GM23338 (cell line): ENCODE measurements around the gene AP1S2. TPM values are rescaled to one million over a fixed set of nuclear protein-coding genes. Genes with fewer than 3 reads are reported as not detected.

Experiments
- ATAC-seq: fragments of 200-7000 bp; cut with Tn5 transposase; 3 replicates; pipeline ENCODE4 v1.9.1; 2020
- DNase-seq: peaks from one replicate; pipeline ENCODE4 v3.0.0-alpha.2; 2015; ENCODE audit warnings: low spot score
- H2AFZ ChIP-seq: fragments of 200-600 bp; sonication (generic); 2 replicates; pipeline ENCODE4 v1.8.0; 2016; ENCODE audit warnings: antibody characterized with exemption, mild to moderate bottlenecking, moderate library complexity
- H3F3A ChIP-seq: fragments of 200-600 bp; sonication (generic); replicated peaks from 2 replicates; pipeline ENCODE4 v1.8.0; 2017; ENCODE audit warnings: antibody characterized with exemption, mixed run types, low read depth
- H3K27ac ChIP-seq: fragments of 200-600 bp; sonication (generic); 2 replicates; pipeline ENCODE4 v1.6.1; 2016; ENCODE audit warnings: low read depth
- H3K27me3 ChIP-seq: fragments of 200-600 bp; sonication (generic); 2 replicates; pipeline ENCODE4 v1.8.0; 2016; ENCODE audit warnings: mild to moderate bottlenecking, mixed run types, moderate library complexity; ENCODE audit not compliant: insufficient read depth
- H3K36me3 ChIP-seq: fragments of 200-600 bp; sonication (generic); 2 replicates; pipeline ENCODE4 v1.8.0; 2016; ENCODE audit warnings: mild to moderate bottlenecking; ENCODE audit not compliant: insufficient read depth
- H3K4me1 ChIP-seq: fragments of 200-600 bp; sonication (generic); 2 replicates; pipeline ENCODE4 v1.8.0; 2016; ENCODE audit warnings: mild to moderate bottlenecking, moderate library complexity; ENCODE audit not compliant: insufficient read depth
- H3K4me2 ChIP-seq: fragments of 200-600 bp; sonication (generic); 2 replicates; pipeline ENCODE4 v1.7.1; 2017; ENCODE audit warnings: mixed run types
- H3K4me3 ChIP-seq: fragments of 200-600 bp; sonication (generic); 2 replicates; pipeline ENCODE4 v1.6.1; 2016; ENCODE audit warnings: mixed run types
- H3K79me2 ChIP-seq: fragments of 200-600 bp; sonication (generic); replicated peaks from 2 replicates; pipeline ENCODE4 v1.8.0; 2017; ENCODE audit warnings: mild to moderate bottlenecking; ENCODE audit not compliant: insufficient read depth
- H3K9me2 ChIP-seq: fragments of 200-600 bp; sonication (generic); 2 replicates; pipeline ENCODE4 v1.8.0; 2017; ENCODE audit not compliant: insufficient read depth
- H4K20me1 ChIP-seq: fragments of 200-600 bp; sonication (generic); replicated peaks from 2 replicates; pipeline ENCODE4 v1.8.0; 2017; ENCODE audit warnings: mild to moderate bottlenecking; ENCODE audit not compliant: insufficient read depth
- H3K27ac Mint-ChIP-seq: 2 replicates; pipeline ENCODE4 v1.8.0; 2020; ENCODE audit warnings: inconsistent platforms, mild to moderate bottlenecking, moderate library complexity, mixed read lengths
- H3K27me3 Mint-ChIP-seq: 3 replicates; pipeline ENCODE4 v1.8.0; 2022; ENCODE audit warnings: low read depth, mild to moderate bottlenecking, moderate library complexity, mixed read lengths, inconsistent platforms; ENCODE audit not compliant: insufficient read depth, poor library complexity
- H3K36me3 Mint-ChIP-seq: 3 replicates; pipeline ENCODE4 v1.8.0; 2021; ENCODE audit warnings: low read depth, mild to moderate bottlenecking, inconsistent platforms, moderate library complexity, mixed read lengths
- H3K4me1 Mint-ChIP-seq: 3 replicates; pipeline ENCODE4 v1.8.0; 2020; ENCODE audit warnings: mild to moderate bottlenecking, inconsistent platforms, mixed read lengths
- H3K4me3 Mint-ChIP-seq: 3 replicates; pipeline ENCODE4 v1.8.0; 2021; ENCODE audit warnings: moderate library complexity, mild to moderate bottlenecking, inconsistent platforms, mixed read lengths
- H3K9me3 Mint-ChIP-seq: 3 replicates; pipeline ENCODE4 v1.8.0; 2020; ENCODE audit warnings: moderate library complexity, mild to moderate bottlenecking, inconsistent platforms, mixed read lengths
- CREB1 ChIP-seq: fragments of 250-450 bp; sonication (Bioruptor Pico); IDR thresholded peaks from 2 replicates; pipeline ENCODE4 v1.5.0; 2020; ENCODE audit warnings: low read depth, mild to moderate bottlenecking, moderate library complexity
- EZH2 ChIP-seq: fragments of 200-600 bp; sonication (generic); IDR thresholded peaks from one replicate; pipeline ENCODE4 v1.8.0; 2017; ENCODE audit warnings: antibody characterized with exemption, mild to moderate bottlenecking, low read depth; ENCODE audit not compliant: unreplicated experiment
- EZH2phosphoT487 ChIP-seq: fragments of 200-600 bp; sonication (generic); IDR thresholded peaks from one replicate; pipeline ENCODE4 v1.8.1; 2018; ENCODE audit warnings: antibody characterized with exemption; ENCODE audit not compliant: unreplicated experiment
- JUNB ChIP-seq: IDR thresholded peaks from one replicate; pipeline ENCODE4 v1.6.1; 2016; ENCODE audit warnings: antibody characterized with exemption; ENCODE audit not compliant: unreplicated experiment
- NANOG ChIP-seq: IDR thresholded peaks from 2 replicates; pipeline ENCODE4 v1.6.1; 2016; ENCODE audit warnings: antibody characterized with exemption, borderline replicate concordance
- POLR2AphosphoS5 ChIP-seq: IDR thresholded peaks from 2 replicates; pipeline ENCODE4 v1.6.1; 2016; ENCODE audit warnings: antibody characterized with exemption, low read depth
- STAT1 ChIP-seq: IDR thresholded peaks from one replicate; pipeline ENCODE4 v1.6.1; 2016; ENCODE audit warnings: antibody characterized with exemption; ENCODE audit not compliant: unreplicated experiment
- ZNF114 ChIP-seq: fragments of 250-450 bp; sonication (Bioruptor Pico); IDR thresholded peaks from 2 replicates; pipeline ENCODE4 v1.5.0; 2020; ENCODE audit warnings: mild to moderate bottlenecking, moderate library complexity
- ZNF331 ChIP-seq: fragments of 250-450 bp; sonication (Bioruptor Pico); IDR thresholded peaks from 2 replicates; pipeline ENCODE4 v1.5.0; 2020; ENCODE audit warnings: low read depth, mild to moderate bottlenecking, moderate library complexity
- polyA plus RNA-seq: library from polyadenylated mRNA; unstranded; fragments of >200 nt; fragmentation: Nextera tagmentation; extraction: Ambion mirVana; gene quantifications from 2 replicates; pipeline ENCODE4 v1.2.1, GENCODE V29; 2016
- total RNA-seq: library from RNA; depleted of rRNA; stranded (reverse); fragments of >200 nt; shearing (Covaris generic); gene quantifications from 2 replicates; pipeline ENCODE4 v1.2.3, GENCODE V29; 2014
- TF ChIP-seq, protein P1 (sequence below), 2 experiments: fragments of 200-600 bp in 1 of 2; sonication (generic) in 1 of 2; conservative IDR thresholded peaks; 2 replicates each; pipeline versions ENCODE4 v1.5.1 to v1.6.1; 2016 to 2017; ENCODE audit warnings: antibody characterized with exemption in 2 of 2, low read depth in 2 of 2, mild to moderate bottlenecking in 2 of 2, moderate library complexity in 1 of 2
- TF ChIP-seq, protein P2 (sequence below): fragments of 250-450 bp; sonication (Bioruptor Pico); IDR thresholded peaks from 2 replicates; pipeline ENCODE4 v1.5.0; 2020; ENCODE audit warnings: mild to moderate bottlenecking, moderate library complexity
- TF ChIP-seq, protein P3 (sequence below): IDR thresholded peaks from one replicate; pipeline ENCODE4 v1.6.1; 2018; ENCODE audit warnings: antibody characterized with exemption; ENCODE audit not compliant: unreplicated experiment
- TF ChIP-seq, protein P4 (sequence below): IDR thresholded peaks from 2 replicates; pipeline ENCODE4 v1.6.1; 2016; ENCODE audit warnings: antibody characterized with exemption

AP1S2 gene
- total and polyA plus RNA-seq, 2 experiments from 2014 or later = 160 to 251 TPM

DNA sequence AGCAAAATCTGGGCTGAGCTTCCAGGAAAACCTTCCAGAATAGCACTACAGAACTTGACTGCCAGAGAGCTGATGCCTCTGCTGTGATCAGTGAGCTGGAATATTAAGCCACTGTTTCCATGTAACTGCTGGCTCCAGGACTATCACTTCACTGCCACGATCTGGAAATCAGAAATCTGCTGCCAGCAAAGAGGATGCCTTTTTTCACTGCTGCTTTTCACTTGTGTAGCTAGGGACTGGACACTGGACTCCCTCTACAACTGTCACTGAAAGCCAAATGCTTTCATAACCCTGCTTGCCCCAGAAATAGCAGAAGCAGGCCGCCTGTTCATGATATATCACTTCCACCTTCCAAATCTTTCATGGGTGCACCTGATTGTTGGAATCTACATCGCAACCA, 9.4 kb upstream of the AP1S2 start:
- Histone ChIP-seq H3K27me3 (no peaks in the 10 kb centered on the region), H4K20me1 (no peaks in the 10 kb centered on the region), H2AFZ (no peak overlapping the region), H3K79me2 (no peaks in the 10 kb centered on the region), H3K36me3 (no peaks in the 10 kb centered on the region), H3K27ac (no peak overlapping the region), H3K4me1 (no peaks in the 10 kb centered on the region), H3K9me2 (no peaks in the 10 kb centered on the region), H3K4me3 (no peak overlapping the region), H3F3A (no peaks in the 10 kb centered on the region), H3K4me2 (no peak overlapping the region)
- TF ChIP-seq STAT1 (no peak), ZNF114 (no peak), ZNF331 (CRISPR knock-in tag) (no peak), EZH2phosphoT487 (no peak), POLR2AphosphoS5 (no peak), EZH2 (no peak), JUNB (no peak), NANOG (no peak), CREB1 (CRISPR knock-in tag) (no peak)
- TF ChIP-seq, protein P1, sequence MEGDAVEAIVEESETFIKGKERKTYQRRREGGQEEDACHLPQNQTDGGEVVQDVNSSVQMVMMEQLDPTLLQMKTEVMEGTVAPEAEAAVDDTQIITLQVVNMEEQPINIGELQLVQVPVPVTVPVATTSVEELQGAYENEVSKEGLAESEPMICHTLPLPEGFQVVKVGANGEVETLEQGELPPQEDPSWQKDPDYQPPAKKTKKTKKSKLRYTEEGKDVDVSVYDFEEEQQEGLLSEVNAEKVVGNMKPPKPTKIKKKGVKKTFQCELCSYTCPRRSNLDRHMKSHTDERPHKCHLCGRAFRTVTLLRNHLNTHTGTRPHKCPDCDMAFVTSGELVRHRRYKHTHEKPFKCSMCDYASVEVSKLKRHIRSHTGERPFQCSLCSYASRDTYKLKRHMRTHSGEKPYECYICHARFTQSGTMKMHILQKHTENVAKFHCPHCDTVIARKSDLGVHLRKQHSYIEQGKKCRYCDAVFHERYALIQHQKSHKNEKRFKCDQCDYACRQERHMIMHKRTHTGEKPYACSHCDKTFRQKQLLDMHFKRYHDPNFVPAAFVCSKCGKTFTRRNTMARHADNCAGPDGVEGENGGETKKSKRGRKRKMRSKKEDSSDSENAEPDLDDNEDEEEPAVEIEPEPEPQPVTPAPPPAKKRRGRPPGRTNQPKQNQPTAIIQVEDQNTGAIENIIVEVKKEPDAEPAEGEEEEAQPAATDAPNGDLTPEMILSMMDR (conservative IDR thresholded peaks at IDR 0.05; ENCODE audit: low read depth in 2 of 2) = no peak
- TF ChIP-seq, protein P2, sequence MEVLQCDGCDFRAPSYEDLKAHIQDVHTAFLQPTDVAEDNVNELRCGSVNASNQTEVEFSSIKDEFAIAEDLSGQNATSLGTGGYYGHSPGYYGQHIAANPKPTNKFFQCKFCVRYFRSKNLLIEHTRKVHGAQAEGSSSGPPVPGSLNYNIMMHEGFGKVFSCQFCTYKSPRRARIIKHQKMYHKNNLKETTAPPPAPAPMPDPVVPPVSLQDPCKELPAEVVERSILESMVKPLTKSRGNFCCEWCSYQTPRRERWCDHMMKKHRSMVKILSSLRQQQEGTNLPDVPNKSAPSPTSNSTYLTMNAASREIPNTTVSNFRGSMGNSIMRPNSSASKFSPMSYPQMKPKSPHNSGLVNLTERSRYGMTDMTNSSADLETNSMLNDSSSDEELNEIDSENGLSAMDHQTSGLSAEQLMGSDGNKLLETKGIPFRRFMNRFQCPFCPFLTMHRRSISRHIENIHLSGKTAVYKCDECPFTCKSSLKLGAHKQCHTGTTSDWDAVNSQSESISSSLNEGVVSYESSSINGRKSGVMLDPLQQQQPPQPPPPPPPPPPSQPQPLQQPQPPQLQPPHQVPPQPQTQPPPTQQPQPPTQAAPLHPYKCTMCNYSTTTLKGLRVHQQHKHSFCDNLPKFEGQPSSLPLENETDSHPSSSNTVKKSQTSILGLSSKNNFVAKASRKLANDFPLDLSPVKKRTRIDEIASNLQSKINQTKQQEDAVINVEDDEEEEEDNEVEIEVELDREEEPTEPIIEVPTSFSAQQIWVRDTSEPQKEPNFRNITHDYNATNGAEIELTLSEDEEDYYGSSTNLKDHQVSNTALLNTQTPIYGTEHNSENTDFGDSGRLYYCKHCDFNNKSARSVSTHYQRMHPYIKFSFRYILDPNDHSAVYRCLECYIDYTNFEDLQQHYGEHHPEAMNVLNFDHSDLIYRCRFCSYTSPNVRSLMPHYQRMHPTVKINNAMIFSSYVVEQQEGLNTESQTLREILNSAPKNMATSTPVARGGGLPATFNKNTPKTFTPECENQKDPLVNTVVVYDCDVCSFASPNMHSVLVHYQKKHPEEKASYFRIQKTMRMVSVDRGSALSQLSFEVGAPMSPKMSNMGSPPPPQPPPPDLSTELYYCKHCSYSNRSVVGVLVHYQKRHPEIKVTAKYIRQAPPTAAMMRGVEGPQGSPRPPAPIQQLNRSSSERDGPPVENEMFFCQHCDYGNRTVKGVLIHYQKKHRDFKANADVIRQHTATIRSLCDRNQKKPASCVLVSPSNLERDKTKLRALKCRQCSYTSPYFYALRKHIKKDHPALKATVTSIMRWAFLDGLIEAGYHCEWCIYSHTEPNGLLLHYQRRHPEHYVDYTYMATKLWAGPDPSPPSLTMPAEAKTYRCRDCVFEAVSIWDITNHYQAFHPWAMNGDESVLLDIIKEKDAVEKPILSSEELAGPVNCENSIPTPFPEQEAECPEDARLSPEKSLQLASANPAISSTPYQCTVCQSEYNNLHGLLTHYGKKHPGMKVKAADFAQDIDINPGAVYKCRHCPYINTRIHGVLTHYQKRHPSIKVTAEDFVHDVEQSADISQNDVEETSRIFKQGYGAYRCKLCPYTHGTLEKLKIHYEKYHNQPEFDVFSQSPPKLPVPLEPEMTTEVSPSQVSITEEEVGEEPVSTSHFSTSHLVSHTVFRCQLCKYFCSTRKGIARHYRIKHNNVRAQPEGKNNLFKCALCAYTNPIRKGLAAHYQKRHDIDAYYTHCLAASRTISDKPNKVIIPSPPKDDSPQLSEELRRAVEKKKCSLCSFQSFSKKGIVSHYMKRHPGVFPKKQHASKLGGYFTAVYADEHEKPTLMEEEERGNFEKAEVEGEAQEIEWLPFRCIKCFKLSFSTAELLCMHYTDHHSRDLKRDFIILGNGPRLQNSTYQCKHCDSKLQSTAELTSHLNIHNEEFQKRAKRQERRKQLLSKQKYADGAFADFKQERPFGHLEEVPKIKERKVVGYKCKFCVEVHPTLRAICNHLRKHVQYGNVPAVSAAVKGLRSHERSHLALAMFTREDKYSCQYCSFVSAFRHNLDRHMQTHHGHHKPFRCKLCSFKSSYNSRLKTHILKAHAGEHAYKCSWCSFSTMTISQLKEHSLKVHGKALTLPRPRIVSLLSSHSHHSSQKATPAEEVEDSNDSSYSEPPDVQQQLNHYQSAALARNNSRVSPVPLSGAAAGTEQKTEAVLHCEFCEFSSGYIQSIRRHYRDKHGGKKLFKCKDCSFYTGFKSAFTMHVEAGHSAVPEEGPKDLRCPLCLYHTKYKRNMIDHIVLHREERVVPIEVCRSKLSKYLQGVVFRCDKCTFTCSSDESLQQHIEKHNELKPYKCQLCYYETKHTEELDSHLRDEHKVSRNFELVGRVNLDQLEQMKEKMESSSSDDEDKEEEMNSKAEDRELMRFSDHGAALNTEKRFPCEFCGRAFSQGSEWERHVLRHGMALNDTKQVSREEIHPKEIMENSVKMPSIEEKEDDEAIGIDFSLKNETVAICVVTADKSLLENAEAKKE (CRISPR knock-in tag) = no peak
- TF ChIP-seq, protein P3, sequence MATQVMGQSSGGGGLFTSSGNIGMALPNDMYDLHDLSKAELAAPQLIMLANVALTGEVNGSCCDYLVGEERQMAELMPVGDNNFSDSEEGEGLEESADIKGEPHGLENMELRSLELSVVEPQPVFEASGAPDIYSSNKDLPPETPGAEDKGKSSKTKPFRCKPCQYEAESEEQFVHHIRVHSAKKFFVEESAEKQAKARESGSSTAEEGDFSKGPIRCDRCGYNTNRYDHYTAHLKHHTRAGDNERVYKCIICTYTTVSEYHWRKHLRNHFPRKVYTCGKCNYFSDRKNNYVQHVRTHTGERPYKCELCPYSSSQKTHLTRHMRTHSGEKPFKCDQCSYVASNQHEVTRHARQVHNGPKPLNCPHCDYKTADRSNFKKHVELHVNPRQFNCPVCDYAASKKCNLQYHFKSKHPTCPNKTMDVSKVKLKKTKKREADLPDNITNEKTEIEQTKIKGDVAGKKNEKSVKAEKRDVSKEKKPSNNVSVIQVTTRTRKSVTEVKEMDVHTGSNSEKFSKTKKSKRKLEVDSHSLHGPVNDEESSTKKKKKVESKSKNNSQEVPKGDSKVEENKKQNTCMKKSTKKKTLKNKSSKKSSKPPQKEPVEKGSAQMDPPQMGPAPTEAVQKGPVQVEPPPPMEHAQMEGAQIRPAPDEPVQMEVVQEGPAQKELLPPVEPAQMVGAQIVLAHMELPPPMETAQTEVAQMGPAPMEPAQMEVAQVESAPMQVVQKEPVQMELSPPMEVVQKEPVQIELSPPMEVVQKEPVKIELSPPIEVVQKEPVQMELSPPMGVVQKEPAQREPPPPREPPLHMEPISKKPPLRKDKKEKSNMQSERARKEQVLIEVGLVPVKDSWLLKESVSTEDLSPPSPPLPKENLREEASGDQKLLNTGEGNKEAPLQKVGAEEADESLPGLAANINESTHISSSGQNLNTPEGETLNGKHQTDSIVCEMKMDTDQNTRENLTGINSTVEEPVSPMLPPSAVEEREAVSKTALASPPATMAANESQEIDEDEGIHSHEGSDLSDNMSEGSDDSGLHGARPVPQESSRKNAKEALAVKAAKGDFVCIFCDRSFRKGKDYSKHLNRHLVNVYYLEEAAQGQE = no peak
- TF ChIP-seq, protein P4, sequence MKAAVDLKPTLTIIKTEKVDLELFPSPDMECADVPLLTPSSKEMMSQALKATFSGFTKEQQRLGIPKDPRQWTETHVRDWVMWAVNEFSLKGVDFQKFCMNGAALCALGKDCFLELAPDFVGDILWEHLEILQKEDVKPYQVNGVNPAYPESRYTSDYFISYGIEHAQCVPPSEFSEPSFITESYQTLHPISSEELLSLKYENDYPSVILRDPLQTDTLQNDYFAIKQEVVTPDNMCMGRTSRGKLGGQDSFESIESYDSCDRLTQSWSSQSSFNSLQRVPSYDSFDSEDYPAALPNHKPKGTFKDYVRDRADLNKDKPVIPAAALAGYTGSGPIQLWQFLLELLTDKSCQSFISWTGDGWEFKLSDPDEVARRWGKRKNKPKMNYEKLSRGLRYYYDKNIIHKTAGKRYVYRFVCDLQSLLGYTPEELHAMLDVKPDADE = no peak
- peaks cover 3% of the 10 kb centered on the region; the same call in 1 of the 3 replicates for H3K4me1 Mint-ChIP-seq
- ATAC-seq (no peak), DNase-seq (no peak)
- no peaks in the 10 kb centered on the region for H3K36me3 Mint-ChIP-seq
- H3K27ac Mint-ChIP-seq = no peak overlapping the region
- H3K27me3 Mint-ChIP-seq = no peaks in the 10 kb centered on the region
- no peak overlapping the region for H3K4me3 Mint-ChIP-seq
- no peaks in the 10 kb centered on the region; the same call in 1 of the 3 replicates for H3K9me3 Mint-ChIP-seq
